ENCODE measurements around the gene CNOT10. TPM values are rescaled to one million over a fixed set of nuclear protein-coding genes. Genes with fewer than 3 reads are reported as not detected.
"Not testable (repeated sequence)": the region's sequence is repeated elsewhere in the genome, so short reads cannot be mapped to it uniquely, and the experiment has no call there.

Gene CNOT10
- total RNA-seq, 1 donor from 2014 or later, result 52.4 TPM

DNA sequence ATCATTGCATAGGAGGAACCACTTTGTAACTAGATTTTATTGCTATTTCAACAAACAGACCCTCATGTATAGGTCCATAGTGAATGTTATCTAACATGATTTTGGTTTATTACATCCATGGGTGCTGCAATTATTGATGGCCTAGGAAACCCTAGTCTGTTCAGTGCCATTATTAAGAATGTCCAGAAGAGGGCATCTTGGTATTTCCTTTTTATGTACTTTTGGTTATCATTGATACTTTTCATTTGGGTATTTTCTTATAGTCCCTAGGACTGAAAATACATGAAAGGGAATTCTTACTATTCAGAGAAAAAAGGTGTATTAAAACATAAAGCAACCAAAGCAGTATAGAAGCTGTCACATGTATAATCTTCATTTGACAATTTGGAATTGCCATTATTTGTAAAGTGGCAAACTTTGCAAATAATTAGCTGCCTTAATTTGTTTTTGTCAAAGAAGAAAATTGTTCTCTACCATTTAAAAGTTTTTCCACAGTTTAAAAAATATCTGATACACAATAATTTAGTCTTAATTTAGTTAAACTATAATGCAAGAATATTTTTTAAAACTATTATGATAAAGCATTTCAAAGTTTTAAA lies 48.7 kb downstream of the CNOT10 start:
- TF ChIP-seq, protein P1, sequence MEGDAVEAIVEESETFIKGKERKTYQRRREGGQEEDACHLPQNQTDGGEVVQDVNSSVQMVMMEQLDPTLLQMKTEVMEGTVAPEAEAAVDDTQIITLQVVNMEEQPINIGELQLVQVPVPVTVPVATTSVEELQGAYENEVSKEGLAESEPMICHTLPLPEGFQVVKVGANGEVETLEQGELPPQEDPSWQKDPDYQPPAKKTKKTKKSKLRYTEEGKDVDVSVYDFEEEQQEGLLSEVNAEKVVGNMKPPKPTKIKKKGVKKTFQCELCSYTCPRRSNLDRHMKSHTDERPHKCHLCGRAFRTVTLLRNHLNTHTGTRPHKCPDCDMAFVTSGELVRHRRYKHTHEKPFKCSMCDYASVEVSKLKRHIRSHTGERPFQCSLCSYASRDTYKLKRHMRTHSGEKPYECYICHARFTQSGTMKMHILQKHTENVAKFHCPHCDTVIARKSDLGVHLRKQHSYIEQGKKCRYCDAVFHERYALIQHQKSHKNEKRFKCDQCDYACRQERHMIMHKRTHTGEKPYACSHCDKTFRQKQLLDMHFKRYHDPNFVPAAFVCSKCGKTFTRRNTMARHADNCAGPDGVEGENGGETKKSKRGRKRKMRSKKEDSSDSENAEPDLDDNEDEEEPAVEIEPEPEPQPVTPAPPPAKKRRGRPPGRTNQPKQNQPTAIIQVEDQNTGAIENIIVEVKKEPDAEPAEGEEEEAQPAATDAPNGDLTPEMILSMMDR (conservative IDR thresholded peaks at IDR 0.05; ENCODE audit: low read depth, low read length), result peak; percentile 60
- DNase-seq (ENCODE audit: low read depth), result peak; percentile 19
- no peak overlapping the region for H3K4me3 ChIP-seq (ENCODE audit: low read depth, low read length)

DNA sequence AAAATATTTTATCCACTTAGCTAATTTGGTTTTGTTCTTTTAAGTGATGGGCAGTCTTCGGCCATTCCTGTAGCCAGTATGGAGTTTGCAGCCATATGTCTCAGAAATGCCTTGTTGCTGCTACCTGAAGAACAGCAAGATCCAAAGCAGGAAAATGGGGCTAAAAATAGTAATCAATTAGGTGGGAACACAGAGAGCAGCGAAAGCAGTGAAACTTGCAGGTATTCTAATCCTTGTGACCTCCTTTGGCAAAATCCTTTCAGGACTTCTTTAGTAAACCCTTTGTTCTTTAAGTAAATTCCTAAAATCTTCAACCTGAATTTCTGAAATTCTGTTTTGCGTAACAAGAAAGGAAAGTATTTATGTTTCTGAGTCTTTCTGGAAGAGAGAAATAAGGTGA lies 49.8 kb downstream of the CNOT10 start:
- DNase-seq (ENCODE audit: low read depth), result no peak

DNA sequence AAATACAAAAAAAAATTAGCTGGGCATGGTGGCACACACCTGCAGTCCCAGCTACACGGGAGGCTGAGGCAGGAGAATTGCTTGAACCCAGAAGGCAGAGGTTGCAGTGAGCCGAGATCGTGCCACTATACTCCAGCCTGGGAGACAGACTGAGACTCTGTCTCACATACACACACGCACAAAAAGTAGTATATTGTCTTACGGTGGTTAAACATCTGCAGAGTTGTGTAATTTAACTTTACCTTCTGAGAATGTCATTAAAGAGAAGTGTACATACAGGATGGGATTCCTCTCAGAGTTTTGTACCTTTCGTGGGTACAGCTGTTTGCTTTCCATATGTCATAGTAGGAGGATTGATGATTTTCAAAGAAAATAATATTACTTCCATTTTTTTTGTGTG lies 58.5 kb downstream of the CNOT10 start:
- H3K4me3 ChIP-seq (ENCODE audit: low read depth, low read length), result not testable (repeated sequence)

More for the DNA sequence above, 49.8 kb downstream of the CNOT10 start:
- H3K4me3 ChIP-seq (ENCODE audit: low read depth, low read length), result no peak overlapping the region
- TF ChIP-seq, protein P1 (conservative IDR thresholded peaks at IDR 0.05; ENCODE audit: low read depth, low read length), result no peak

DNA sequence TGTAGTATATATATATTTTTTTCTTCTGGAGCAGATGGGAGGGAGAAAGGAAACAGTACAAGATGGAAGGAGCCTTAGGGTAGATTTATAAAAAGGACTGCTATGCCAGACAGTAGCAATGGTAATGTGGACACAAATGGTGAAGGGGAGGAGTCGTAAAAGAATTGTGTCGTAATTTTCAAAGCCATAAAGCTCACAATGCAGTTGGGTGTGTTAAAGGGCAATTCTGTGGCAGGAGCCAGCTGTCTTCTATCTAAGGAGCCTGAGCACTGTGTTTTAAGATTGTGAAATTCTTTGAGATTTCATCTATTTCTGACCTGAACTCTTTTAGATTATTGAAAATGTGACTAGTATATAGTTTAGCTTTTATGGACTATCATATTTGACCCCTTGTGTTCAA lies 58.9 kb downstream of the CNOT10 start:
- TF ChIP-seq, protein P1 (conservative IDR thresholded peaks at IDR 0.05; ENCODE audit: low read depth, low read length), result no peak
- H3K4me3 ChIP-seq (ENCODE audit: low read depth, low read length), result no peak overlapping the region
- DNase-seq (ENCODE audit: low read depth), result no peak

More for the DNA sequence above, 58.5 kb downstream of the CNOT10 start:
- DNase-seq (ENCODE audit: low read depth), result not testable (repeated sequence)

DNA sequence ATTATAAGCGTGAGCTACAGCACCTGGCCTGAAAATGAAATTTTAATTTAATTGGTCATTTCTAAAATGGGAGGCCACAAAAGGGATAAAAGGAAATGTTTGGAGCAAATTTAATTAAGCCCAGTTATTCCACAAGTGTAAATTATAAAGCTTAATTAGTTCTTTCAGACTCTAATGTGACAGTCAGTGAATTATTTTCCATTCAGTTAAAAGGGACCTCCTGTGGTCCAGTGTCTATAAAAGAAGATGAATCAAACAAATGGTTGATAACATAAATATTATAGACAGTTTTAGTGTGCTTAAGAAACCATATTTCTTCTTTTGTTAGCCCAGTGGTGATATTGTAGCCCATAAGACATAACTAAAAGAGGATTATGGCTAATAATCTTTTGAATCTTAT lies 66.4 kb downstream of the CNOT10 start:
- TF ChIP-seq, protein P1 (conservative IDR thresholded peaks at IDR 0.05; ENCODE audit: low read depth, low read length), result no peak
- no peak overlapping the region for H3K4me3 ChIP-seq (ENCODE audit: low read depth, low read length)
- DNase-seq (ENCODE audit: low read depth), result no peak

DNA sequence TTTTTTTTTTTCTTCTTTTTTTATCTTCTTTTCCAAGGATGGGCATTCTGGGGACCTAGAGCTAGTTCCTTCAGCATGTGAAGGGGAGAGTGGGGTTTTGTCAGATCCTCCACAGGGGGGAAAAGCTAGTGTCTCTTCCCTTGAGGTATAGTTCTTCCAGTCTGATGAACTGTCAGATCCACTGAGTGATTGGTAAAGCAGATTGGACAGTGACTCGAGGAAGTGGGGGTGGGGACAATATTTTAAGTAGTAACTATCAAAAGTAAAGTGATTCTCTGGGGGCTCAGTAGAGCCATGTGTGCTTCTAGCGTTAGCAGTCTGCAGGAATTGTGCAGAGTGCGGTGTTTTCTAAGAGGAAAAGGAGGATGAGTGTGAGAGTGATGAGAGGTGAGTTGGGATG lies 70.8 kb downstream of the CNOT10 start:
- TF ChIP-seq, protein P1 (conservative IDR thresholded peaks at IDR 0.05; ENCODE audit: low read depth, low read length), result no peak
- H3K4me3 ChIP-seq (ENCODE audit: low read depth, low read length), result no peak overlapping the region
- DNase-seq (ENCODE audit: low read depth), result no peak

DNA sequence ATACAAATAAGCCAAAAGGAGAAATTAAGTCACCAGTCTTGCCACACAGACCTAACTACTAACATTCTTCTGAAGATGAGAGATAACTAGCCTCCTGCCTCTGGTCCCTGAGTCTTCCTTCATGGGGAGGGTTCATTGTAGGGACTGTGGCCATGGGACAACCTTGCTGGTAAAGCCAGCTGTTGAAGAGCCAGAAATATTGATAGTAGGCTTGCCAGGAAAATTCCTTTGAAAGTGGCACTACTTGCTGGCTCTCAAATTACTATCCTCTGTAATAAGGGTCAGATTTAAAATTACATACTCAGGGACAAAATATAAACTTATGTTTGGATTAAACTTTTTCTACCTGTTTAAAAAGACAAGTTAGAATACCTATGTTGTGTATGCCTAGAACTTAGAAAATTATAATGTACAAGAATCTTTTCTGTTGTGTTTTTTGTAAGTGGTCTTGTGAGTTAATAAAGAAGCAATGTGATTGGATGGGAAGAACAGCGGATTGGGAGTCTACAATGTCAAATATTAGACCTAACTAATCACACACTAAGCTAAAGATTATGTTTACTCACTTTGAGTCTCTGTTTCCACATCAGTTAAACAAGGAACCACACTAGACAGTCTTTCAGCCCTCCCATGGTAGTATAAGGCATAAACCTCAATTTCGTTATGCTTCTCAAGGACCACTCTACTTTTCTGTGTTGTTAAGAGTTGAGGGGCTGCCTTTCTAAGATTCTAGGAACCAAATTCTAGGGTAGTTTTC lies 72.8 kb downstream of the CNOT10 start:
- TF ChIP-seq, protein P1 (conservative IDR thresholded peaks at IDR 0.05; ENCODE audit: low read depth, low read length), result no peak
- DNase-seq (ENCODE audit: low read depth), result no peak

More for the DNA sequence above, 72.8 kb downstream of the CNOT10 start:
- H3K4me3 ChIP-seq (ENCODE audit: low read depth, low read length), result no peak overlapping the region

All from epithelial cell of proximal tubule (primary cell).